KG1 (cell line): ENCODE measurements around the gene PTTG1IP.

Experiments
- DNase-seq: peaks from one replicate; lab custom pipeline; 2025; lab: John Stamatoyannopoulos, UW

The PTTG1IP gene

DNA sequence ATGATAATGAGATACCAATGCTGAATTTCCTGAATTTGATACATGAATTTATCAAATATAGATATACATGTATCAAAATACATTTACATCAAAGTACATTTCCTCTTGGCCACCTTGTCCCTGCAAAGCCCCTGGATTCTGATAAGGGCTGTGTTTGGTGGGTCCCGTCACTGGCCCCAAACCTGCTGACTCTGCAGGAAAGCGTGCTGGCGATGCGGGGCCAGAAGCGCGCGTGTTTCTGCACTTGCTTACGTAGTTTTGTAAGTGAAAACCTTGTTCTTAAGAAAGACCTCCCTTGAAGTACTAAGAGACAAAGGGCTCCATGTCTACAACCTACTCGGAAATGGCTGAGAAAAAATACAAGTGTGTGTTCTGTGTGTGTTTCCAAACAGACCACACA lies 36.2 kb upstream of the PTTG1IP start:
- no peak for DNase-seq

DNA sequence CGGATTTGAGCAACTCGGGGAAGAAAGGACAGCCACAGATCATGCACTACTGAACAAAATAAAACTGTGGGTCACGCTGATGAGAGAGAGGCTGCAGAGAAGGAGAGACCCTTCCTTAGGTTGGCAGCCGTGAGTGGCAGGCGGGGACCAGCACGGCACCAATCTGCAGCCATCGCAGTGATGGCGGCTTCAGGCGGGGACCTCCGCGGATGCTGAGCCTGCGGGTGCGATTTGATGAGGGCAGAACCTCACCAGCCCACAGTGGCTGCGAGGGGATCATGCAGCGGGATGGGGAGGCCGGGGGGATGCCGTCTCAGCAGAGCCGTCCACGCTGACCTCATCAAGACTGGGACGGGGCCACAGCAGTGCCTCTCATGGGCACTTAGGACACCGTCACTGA lies 35.4 kb upstream of the PTTG1IP start:
- DNase-seq = no peak

DNA sequence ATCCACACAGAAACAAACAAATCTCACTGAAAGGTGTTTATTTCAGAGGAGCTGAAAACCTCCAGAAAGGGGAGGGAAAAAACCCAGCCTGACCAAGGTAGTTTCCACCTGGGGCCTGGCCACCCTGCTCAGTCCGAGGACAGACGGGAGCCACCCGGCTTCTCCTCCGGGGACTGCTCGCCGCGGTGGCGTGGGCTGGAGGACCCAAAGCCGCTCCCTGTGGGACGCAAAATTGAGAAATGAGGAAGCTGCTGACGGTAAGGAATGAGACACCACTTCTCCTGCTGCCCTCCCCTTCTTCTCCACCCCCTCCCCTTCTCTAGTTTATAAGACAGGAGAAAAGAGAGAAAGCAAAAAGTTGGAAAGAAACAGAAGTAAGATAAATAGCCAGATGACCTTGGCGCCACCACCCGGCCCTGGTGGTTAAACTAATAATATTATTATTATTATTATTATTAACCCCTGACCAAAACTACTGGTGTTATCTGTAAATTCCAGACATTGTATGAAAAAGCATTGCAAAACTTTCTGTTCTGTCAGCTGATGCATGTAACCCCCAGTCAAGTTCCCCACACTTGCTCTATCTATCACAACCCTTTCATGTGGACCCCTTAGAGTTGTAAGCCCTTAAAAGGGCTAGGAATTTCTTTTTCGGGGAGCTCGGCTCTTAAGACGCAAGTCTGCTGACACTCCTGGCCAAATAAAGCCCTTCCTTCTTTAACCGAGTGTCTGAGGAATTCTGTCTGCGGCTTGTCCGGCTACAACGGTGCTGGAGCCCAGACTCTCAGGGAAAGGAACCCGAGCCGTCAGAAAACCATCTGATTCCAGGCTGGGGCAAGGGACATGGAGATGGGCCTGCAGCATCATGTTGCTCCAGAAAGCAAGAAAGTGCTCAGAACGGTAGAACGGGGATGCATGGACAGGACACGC lies 34.7 kb upstream of the PTTG1IP start:
- DNase-seq = no peak

DNA sequence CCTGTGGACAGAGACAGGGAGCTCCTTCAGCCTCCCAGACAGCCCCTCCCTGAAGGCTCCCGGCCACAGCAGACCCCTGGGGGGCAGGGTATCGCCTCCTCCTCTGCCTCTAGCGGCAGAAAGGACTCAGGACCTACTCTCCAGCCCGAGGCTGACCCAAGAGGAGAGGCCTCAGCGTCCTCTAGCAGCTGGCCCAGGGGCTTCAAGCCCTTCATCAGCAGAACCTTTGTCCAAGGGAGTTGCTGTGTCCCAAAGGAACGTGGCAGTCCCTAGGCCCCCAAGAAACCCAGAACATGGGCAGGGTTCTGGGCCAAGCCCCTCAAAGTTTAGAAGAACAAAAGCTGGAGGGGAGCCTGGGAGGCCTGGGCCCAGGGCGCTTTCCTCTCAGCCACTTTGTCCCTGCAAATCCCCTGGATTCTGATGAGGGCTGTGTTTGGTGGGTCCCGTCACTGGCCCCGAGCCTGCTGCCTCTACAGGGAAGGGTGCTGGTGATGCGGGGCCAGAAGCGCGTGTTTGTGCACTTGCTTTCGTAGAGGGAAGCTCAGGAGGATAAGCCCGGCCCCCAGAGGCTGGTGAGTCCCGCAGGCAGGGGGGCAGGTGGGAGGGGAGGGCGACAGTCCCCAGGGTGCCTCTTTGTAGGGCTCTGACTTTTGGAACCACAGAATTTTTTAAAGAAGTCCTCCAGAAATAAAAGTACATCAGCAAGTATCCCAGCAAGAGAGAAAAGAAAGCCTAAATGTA lies 33.9 kb upstream of the PTTG1IP start:
- no peak for DNase-seq

DNA sequence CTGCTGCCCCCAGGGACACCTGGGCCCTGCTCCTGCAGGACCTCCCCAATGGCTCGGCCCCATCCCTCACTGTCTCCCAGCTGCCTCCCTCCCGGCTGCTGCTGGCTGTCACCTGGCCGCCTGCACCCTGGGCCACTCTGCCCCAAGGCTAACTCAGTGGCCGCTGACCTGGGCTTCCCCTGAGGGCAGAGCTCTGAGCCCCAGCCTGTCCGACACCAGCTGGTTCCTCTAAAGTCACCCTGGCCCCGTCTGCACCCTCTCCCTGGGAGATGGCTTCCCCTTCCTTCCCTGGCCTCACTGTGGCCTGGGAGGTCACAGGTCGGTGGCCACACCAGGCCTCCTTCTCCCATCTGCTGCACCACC lies 32.2 kb upstream of the PTTG1IP start:
- no peak for DNase-seq

DNA sequence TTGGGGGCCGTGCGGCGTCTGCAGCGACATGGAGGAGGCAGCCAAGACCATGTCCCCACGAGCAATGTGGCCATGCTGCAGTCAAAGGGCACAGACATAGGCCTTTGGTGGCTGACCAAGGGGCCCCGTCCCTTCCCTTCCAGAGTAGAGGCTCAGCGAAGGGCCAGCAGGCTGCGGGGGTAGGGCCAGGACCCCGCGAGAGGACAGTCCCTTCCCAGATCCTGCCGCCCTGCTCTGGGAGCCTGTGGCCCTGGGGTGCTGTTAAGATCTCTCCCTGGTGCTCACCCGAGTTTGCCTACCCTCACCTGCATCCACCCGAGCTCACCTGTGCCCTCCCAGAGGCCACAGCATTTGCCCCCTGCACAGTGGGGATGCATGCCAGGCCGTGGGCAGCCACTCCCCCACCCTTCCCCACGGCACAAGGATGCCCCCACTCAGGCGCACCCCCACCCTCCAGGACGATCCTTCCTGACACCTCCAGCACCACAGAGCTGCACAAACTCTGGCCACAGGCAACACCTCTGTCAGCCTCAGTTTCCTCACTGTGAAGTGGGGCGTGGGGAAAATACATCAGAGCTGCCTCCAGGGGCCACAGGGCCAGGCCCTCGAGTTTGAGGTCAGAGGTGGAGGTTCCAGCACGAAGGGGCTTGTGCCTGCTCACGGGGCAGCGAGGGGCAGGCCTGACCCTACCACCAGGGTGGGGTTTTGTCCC lies 31.7 kb upstream of the PTTG1IP start:
- DNase-seq = no peak

DNA sequence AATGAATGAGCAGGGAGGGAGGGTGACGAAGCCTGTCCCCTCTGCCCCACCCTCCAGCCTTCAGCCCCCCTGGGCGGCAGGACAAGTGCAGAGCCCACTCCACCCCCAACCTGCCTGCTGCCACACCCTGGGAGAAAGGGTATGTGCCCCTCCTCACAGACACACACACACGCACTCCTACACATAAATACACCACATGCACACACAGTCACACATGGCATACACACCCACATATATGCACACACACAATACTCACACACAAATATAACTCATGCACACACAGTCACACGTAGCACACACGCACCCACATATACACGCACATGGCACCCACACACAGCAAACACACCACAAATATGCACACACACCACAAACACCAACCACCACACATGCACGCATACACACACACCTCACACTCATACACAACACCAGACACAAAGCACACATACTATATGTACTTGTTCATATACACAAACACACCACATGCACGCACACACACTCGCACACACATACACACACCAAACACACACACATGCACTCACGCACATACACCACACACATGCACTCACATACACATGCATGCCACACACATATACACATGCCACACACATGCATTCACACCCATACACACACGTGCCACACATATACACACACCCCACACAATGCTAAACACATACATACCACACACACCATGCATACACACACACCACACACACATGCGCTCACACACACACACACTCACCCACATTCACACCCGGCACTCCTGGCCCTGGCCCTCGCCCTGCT lies 30.8 kb upstream of the PTTG1IP start:
- no peak for DNase-seq

DNA sequence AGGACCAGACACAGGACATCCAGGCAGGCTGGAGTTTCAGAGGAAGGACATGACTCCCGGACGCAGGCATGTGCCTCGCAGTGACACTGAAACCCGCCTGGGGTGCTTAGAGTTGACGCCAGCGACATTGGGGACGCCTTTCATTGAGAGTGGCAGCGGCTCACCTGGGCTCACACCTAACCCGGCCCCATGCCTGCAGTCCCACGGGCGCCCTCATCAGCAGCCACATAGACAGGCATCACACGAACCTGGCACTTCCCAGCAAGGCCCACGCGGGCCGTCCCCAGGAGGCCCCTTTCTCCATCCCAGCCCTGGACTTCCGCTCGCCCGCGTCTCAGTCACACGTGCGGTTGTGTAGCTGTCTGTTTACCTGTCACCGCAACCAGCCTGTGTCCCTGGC lies 30.2 kb upstream of the PTTG1IP start:
- no peak for DNase-seq

DNA sequence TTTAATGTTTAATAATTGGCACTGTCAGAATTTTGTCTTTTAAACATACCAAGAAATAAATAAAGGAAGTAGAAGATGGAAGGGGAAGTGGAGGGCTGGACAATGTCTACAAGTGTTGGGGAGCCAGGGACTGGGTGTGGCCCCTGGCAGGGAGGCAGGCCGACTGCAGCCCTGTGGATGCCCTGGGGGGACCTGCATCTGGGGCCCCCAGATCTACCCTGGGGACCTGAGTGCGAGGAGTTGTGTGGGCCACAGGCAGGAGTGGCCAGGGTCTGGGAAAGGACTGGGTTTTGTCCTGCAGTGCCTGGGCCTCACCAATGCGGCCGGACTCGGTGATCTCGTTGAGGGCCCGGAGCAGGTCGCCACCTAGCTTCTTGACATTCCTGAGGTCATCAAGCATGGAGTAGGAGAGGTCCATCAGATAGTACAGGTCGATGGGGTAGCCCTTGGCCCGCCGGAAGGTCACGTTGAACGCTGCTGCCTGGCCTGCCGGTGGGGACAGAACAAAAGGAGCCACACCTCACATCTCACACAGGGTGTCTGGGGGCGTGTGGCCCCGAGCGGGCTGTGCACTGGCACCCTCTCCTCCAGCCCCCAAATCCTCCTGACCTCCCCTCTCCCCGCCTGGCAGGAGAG lies 29.7 kb upstream of the PTTG1IP start:
- no peak for DNase-seq

DNA sequence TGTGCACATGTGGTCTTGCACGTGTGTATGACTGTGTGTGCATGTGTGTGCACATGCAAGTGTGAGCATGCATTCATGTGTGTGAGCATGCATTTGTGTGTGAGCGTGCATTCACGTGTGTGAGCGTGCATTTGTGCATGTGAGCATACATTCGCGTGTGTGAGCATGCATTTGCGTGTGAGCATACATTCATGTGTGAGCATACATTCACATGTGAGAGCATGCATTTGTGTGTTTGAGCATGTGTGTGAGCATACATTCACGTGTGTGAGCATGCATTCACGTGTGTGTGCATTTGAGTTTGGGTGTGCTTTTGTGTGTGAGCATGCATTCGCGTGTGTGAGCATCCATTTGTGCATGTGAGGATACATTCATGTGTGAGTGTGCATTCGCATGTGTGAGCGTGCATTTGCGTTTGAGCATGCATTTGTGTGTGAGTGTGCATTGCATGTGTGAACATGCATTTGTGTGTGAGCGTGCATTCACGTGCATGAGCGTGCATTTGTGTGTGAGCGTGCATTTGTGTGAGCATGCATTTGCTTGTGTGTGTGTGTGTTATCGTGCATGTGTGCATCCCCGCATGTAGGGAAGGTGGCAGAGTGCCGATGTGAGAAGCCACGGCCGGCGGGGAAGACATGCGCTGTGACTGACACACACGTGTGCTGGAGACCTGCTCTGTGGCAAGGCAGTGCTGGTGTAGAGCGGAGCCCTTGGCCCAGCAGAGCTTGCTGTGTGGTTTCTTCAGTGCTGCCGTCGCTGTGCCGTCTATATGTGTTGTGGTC lies 29.0 kb upstream of the PTTG1IP start:
- no peak for DNase-seq

DNA sequence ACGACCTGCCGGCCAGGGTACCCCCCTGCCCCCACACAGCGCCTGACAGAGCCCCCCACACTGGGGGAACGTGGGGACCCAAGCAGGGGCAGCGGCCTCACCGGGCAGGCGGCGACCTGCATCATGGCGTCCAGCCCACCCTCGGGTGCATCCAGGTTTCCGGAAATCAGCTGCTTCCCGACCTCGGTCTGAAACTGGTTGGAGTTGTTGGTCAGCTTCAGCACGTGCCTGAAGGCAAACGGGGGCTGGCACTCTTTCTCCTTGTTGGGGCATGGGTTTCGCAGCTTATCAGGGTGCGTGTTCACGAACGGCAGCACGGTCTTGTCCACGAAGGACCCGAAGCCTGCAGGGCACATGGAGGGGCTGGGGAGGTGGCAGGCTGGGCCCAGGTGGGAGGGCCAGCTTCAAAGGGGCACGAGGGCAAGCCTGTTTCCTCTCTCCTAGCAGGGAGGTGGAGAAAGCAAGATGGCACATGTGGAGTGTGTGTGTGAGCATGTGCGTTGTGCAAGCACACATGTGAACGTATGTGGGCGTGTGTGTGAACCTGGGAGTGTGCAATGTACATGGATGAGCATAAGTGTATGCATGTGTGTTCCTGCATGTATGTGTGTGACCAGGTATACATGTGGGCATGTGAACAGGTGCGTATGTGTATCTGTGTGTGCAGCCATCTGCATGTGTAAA lies 28.0 kb upstream of the PTTG1IP start:
- DNase-seq = no peak

DNA sequence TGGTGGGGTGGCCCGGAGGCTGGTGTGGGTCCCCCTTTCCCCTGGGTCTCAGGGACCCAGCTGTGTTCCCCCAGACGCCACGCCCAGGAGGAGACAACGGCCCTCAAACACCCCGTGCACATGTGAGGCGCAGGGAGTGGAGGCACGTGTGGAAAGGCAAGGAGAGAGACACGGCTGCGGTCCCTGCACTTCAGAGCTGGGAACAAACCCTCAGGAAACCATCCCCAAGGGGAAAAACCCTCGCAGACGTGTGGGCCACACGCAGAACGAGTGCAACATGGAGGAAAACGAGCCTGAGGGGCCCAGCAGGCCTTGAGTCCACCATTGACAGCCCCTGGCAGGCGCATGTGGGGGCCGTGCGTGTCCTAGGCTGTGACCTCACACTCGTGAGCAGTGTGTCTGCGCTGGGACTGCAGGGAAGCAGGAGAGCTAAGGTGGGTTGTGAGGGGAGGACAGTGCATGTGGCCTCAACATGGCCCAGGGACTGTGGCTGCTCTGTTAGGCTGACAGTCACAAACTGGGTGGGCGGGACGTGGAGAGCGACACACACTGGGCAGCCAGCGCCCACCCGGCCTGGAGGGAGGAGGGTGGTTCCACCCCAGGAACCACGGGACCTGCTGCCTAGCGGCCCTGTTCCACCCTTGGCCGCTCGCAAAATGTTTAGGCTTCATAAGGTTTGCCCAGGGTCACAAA lies 27.2 kb upstream of the PTTG1IP start:
- DNase-seq = no peak

DNA sequence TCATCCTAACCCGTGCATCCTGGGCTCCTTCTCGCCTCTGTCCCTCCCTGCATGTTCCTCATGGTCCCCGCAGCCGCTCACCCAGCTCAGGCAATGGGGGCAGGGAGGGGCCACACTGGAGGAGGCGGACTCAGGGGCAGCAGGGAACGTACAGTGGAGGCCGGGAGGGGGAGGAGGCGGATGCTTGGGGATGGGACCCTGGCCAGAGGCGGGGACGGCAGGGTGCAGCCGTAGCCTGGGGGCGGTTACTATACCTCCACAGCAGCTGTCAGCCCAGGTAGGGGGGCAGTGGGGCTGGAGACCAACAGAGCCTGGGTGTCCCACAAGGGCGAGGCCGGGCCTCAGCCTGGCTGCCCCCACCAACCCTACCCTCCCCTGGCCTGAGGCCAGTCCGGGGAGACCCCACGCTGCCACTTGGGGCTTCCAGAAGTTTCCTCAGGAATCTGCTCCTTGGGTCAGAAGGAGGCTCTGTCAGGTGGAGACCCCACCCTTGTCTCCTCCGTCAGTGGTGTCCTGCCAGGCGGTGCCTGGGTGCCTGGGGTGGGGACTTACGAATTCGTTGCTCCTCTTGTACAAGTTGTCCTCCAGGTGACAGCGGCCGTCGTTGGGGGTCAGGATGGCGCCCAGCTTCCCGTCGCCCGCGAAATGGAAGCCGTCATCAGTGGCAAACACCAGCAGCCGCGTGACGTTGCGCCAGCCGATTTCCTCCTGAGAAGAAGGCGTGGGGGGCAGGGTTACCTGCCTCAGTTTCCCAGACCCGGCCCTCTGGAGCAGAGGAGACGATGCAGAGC lies 26.5 kb upstream of the PTTG1IP start:
- no peak for DNase-seq

DNA sequence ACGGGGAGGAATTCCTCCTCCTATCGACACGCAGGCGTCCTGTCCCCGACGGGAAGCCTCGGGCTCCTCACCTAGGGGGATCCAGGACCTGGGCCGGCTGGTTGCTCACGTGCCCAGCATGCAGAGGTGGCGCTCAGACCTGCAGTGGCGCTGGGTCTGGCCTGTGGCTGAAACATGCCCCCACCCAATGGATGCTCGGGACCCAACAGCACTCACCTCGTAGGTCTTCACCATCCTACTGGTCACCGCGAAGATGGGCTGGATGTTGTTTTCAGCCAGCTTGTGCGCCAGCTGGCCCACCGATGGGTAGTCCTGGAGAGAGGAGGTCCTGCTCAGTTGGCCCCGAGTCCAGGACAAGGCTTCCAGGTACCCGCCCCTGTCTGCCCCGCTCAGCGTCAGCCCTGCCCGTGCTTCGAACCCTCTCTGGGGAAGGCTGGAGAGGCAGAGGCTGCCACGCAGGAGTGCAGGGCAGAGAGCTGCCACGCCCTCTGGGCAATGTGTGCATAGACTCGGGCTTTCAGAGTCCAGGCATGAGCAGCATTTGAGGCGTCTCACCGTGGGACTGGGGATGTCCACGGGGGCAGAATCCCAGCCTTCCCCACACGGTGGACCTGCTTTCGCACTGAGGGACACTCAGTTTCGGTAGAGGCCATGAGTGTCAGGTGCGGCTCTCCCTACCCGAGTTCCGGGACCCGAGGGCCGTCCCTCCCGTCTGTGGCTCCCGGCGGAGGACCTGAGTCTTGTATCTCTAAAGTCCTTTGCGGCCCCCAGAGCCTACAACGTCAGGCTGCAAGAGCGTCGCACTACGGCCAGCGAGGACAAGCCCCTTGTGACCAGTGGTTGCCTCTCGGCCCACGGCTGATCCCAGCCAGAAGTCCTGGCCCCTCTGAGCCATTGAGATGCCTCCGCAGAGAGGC lies 25.6 kb upstream of the PTTG1IP start:
- no peak for DNase-seq

DNA sequence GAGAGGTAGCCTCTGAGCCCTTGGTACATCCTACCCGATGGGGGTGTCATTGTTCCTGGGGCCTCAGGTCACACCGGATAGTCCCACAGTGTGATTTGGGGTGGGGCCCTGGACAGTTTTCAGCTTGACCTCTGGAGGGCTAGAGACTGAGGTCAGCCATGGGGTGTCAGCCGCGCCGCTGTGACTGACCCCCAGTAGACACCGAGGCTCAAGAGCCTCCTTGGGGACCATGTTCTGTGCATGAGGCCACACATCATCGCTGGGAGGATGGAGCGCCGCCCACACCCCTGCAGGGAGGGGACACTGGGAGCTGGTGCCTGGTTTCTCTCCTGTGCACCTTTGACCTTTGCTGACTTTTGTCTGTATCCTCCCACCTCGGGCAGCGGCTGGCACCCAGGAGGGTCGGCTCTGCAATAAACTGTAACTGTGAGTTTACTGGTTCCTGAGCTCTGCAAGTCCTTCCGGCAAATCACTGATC lies 24.6 kb upstream of the PTTG1IP start:
- DNase-seq = no peak

DNA sequence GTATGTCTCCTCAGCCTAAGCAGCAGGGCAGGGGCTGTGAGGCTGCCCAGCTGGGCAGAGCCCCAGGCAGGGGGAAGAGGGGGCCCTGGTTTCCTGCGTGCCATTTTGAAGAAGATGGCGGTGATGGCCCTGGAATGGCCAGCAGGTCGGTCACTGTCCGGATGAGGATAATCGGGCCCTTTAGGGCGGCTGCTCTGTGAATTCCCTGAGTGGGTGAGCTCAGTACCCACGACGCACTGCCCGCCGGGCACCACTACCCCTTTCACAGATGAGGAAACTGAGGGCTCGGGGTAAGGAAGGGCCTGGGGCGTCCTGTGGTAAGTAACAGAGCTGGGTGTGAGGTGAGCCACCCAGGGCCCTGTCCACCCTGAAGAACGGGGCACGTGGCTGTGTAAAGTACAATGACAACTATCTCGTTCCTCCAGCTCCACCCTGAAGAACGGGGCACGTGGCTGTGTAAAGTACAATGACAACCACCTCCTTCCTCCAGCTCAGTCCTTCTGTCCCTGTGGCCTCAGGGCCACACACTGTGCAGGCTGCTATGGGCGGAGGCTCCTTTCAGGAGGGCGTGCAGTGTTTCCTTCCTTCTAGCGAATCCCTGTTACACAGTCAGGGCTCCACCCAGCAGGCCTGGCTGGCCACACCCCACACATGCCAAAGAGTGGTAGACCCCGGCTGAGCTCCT lies 24.0 kb upstream of the PTTG1IP start:
- no peak for DNase-seq
